HG02973 (cell line): ENCODE results near the gene NRROS.
"Not testable (repeated sequence)": the region's sequence is repeated elsewhere in the genome, so short reads cannot be mapped to it uniquely, and the experiment has no call there.

Source experiments
- ATAC-seq: cut with Tn5 transposase; IDR thresholded peaks from one replicate; pipeline ENCODE4 v1.9.1; 2021; ENCODE audit warnings: moderate library complexity; ENCODE audit not compliant: unreplicated experiment

The NRROS gene

DNA sequence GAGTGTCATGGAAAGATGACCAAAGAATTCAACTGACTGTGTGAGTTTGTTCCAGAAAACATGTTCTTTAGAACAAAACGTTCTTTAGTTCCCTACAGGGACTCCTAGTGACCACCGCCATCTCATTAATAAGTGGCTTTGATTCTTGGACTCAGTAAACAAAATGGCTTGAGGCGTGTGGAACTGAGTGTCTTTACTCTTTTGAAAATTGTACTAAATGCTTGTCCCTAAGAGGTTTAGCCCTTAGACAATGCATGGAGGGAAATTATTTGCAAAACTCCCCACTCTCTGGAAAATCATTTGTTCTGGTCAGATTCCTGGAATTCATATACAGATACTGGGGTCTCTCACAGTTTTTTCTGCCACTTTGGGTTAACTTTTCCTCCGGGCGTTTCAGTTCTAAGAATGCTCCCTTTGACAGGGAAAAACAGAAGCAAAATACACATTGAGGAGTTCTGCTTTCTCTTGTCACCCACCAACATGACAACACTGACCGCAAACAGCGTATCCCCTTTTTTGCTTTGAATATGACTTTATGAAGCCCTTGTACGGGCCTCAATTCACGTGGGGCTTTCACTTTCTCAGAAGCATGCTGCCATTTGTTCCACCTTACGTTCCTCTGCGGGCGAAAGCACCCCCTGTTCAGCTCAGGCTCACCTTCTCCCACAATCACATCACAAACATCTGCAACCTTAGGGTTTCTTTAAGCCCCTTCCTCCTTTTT, 15.3 kb upstream of the NRROS start:
- peak; percentile 57 for ATAC-seq

DNA sequence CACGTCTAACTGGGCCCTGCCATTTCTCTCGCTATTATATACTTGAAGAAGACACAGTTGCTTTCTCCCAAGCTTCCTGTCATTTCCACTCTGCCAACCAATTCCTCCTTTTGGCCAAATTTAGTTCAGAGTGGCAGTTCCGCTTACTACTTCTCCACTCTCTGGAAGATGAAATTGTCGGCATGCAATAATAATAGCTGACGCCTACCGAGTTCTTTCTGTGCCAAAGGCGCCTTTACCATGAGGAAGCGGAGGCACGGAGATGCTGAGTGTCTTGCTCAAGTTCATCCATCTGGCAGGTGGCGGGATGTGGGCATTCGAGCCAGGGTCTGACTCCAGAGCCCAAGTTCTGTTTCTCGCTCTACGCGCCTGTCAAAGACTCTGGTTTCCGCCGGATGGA, 14.6 kb upstream of the NRROS start:
- ATAC-seq, result no peak

DNA sequence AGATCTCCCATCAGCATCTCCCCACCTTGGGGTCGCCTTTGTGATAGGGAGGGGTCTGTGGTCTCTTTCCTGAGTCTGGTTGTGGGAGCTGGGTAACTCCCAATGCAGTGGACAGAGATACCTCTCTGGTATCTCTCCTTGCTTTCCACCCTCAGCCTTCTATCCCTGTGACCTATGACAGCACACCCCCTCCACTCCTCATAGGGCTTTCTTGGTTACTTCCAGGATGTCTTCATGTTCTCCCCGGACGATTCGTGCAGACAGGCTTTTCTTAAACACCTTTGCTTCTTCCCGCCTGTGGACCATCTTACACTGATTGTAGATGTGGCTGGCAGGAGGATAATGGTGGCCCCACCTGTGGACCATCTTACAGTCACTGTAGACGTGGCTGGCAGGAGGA, 14.2 kb upstream of the NRROS start:
- ATAC-seq, result no peak

DNA sequence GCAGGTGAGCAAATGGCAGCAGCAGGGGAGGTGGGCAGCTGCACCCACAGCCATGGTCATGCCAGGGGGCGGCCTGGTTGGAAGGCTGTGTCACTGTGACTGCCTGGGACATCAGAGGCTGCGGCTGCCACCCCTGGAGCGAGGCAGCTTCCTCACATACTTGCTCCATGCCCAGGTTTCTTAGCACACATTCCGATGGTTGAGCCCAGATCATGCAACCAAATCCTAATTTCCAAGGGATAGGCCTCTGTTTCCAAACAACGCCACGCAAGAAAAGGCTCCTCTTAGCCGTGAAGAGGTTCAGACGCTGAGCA, 11.6 kb upstream of the NRROS start:
- ATAC-seq, result no peak

DNA sequence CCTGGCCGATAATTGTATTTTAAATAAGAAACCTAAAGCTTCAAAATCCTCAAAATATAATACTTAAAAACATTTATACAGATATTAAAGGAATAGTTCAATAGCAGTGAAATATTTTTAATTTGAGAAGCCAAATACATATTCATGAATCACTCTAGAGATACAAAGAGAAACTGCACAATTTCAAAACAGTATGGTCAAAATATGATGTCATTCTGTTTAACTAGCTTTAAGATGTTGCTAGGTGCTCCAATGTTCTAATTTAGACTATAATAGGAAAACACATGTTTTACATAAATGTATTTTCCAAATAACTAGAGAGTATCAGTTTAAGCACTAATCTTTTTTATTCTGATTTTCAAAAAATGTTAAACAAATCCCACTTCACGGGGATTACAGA, 10.3 kb upstream of the NRROS start:
- no peak for ATAC-seq

DNA sequence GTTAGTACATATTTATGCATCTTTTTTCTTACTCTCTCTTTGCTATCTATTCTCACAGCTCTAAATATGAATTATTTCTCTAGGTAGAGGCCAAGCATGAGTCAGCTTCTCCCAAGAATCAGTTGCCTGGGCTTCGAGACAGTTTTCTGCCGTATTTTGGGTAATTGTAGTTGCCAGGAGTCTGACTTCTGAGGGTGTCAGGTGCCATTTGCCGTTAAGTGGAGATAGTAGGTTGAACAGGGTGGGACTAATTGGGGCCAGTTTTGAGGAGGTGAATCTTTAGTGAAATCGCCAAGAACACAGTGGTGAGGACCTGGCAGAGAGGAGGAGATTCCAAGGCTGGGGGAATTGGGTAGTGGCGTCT, 7.8 kb upstream of the NRROS start:
- ATAC-seq, result no peak

DNA sequence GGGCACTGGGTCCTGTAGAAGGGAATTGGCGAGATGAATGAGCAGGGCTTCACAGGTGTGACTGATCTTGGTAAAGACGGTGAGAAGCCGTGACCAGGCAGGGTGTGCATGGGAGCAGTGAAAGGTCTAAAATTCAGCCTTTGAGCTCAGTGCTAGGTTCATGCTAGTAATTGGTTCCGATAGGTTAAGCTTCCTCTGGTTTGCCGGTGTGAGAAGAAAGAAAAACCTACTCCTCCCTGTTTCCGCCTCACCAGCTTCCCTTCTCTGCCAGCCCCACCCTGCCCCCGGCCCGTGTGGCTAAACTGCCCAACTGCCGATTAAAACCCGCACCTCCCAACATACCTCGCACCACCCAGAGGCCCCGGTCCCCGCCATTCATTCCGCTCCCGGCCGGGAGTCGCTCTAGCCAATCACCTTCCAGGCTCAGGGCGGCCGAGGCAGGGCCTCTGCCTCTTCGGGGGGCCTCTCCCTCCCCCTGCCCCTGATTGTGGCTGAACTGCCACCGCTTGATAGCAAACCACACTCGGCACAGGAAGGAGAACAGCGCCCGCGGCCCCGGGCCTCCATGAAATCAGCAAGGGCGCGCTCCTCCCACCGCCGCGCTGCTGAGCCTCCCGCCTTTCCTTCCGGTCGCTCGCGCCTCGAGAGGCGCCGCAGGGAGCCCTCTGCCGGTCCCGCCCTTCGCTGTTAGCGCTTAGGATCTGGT, 7.3 kb upstream of the NRROS start:
- peak; percentile 57 for ATAC-seq

DNA sequence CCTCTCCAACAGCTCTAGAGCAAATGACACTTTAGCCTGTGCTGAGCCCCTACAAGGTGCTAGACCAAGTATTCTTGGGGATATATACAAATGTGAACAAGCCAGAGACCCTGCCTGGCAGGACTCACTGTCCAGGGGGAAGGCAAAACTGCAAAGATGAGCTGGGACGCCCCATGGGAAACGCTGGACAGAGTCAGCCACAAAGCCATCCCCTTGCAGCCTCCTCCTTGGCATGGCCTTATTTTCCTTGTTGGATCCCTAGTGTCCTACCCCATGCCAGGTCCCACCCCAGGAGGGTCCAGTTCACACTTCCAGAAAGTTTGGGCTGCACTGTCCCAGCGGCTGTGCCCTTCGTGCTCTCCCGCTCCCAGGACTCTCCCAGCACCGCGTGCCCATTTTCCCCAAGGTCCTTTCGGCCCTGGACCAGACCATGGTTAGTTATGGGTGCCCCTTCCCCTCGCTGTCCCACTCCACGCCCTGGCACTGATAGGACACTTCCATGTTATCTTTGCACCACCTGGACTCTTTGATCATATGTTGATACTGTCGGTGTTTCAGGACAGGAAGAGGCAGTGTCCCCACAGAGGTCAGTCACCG, 5.8 kb upstream of the NRROS start:
- no peak for ATAC-seq

DNA sequence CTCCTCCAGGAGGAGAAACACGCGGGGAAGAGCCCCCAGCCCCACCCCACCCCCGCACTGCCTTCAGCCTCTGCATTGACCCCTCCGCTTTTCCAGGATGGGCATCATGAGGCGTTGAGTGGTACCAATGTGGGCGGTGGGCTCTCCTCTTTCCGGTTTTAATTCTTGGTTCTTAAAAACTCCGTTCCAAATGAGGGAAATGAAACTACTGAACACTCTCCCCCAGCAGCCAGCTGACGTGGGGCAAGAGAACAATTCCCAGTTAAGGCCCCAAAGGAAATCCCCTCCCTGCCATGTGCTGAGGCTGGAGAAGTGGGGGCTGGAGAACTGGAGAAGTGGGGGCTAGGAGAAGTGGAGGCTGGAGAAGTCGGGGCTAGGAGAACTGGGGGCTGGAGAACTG, 5.3 kb upstream of the NRROS start:
- ATAC-seq, result no peak

DNA sequence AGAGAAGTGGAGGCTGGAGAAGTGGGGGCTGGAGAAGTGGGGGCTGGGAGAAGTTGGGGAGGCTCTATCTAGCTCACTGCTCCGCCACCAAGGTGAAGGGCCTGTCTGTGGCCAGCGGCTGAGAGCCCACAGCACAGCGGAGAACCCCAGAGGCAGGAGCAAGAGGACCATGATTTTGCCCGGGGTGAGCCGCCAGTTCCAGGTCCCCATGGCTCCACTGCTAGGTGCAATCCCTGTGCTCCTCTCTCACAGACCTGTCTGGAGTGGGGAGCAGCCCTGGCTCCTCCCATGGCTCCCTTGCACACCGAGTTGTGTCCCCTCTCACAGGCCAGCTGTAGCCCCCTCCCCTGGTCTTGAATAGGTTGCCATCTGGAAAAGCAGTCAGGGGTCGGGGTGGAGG, 4.7 kb upstream of the NRROS start:
- no peak for ATAC-seq

DNA sequence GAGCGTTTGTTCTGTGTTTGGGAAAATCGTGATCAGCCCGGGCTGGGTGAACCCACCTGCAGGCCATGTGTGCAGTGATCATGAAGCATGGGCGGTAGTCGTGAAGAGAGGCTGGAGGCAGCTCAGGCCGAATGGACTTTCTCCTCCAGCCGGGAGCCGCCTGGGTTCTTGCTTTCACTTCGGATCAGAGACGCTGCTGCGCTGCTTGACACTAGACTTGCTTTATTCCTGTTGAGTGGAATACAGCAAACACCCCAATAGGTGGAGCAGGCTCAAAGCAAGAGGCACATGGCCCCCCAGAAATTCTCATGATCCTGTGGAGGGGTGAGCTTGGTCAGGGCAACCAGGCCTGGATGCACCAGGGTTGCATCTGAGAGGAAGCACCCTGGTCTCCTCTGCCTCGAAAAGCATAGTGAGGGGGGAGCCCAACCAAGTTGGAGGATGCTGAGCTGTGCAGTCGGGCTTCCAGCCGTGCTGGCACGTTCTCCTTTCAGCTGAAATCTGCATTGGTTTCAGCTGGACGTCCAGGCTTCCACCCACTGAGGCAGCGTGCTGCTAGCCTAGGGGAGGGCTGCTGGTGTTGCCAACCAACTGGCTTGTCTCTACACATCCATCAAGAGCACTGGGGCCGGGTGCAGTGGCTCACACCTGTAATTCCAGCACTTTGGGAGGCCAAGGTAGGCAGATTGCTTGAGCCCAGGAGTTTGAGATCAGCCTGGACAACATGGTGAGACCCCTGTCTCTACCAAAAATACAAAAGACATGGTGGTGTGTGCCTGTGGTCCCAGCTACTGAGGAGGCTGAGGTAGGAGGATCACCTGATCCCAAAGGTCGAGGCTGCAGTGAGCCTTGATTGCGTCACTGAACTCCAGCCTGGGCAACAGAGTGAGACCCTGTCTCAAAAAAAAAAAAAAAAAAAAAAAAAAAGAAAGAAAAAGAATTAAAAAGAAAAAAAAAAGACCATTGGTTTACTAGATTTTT, 2.8 kb upstream of the NRROS start:
- ATAC-seq, result no peak

DNA sequence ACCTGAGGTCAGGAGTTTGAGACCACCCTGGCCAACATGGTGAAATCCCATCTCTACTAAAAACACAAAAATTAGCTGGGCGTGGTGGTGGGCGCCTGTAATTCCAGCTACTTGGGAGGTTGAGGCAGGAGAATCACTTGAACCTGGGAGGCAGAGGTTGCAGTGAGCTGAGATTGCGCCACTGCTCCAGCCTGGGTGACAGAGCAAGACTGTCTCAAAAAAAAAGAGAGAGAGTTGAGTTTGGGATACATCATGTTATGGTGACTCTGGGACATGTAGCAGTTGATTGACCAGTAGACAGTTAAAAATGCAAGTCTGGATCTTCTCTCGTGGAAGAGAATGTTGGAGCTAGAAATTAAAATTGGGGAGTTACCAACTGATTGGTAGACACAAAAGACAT, 1.6 kb upstream of the NRROS start:
- ATAC-seq, result not testable (repeated sequence)

DNA sequence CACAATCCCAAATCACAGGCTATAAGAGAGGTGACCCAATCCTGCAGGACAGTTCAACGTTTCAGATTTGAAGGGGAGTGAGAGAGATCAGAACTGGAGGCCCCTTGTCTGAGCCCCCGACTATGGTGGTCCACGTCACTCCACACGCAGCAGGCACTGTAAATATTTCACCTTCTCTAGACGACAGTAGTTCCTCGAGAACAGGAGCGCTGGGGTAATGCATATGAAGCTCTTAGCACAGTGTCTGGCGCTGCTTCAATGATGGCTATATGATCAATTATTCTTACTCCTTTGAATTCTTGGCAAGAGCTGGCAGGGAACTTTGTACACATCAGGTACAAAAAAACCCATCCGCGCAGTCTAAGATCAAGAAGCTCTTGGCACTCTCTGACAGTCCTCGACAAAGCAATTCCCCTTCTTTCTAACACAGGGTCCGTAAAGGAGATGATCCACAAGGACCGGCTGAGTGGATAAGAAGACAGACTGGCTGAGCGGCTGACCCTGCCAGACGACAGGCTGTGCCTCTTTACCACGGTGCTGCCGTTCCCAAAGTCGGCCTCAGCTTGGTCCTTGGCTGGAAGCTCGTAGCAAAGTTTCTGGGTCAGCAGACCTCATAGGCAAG, 522 bp upstream of the NRROS start:
- ATAC-seq, result no peak

DNA sequence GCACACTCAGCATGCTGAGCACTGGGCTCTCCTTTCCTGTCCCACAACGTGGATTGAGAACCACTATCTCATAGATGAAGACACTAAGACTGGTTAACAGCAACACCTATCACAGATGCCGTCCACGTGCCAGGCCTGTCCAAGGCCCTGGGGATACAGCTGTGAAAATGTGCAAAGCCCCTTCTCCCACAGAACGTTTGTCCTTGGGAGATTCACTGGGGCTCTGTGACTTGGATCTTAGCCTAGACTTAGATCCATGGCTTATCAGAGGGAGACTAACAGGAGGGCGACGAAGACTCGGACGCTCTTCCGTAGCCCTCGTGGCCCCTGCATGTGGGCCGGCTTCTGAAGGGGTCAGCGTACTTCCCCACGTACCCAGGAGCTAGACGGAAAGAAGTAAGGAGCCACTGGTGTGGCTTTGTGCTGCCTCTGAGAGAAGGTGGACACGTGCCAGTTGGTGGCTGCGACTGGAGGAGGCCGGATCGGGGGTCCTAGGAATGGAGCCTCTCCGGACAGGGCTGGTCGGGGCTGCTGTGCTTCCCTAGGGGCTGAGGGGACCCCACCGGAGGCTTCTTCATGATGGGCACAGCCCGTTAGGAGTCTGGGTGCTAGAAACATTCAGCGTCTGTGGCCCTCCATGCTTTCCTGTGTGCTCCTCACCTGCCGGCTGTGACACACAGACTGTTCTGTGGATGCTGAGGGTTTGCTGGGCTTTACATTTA, 964 bp downstream of the NRROS start:
- no peak for ATAC-seq

DNA sequence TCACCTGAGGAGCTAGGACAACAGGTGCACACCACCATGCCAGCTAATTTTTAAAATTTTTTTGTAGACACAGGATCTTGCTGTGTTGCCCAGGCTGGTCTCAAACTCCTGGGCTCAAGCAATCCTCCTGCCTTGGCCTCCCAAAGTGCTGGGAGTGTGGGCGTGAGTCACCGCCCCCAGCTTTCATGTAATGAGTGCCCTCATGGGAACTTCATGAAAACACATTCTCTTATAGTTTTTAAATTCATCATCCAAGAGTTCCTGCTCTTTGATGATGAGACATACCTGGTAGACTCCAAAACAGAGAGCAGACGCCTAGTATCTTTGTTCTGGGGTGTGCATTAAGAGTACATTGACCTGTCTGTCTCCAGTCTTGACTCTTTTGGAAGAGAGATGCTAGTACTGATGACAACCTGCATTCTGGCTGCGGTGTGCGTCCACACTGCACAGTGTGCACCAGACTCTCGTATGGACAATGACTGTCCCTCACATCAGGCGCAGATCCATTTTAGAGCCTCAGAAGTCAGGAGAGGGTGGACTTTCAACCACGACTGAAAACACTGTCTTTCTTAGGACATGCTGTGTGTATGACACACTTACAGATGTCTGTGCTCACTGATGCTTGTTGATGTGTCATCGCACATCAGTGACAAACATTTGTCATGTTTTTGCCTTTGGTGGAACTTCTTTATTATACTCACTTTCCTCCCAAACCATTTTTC, 2.0 kb downstream of the NRROS start:
- no peak for ATAC-seq

DNA sequence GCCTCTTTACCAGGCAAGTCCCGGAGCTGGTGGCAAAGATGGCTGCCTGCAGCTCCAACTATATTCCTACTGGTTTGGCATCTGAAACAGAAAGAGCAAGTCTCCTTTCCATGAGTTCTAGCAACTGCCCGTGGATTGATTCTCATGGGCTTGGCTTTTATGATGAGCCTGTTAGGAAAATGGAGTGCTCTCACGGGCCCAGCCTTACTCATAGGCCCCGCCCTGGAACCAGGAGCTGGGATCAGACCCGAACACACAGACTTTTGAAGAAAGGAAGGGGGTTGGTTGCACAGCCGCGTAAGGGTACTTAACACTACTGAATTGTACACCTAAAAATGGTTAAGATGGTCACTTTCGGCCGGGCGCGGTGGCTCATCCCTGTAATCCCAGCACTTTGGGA, 2.9 kb downstream of the NRROS start:
- no peak for ATAC-seq

DNA sequence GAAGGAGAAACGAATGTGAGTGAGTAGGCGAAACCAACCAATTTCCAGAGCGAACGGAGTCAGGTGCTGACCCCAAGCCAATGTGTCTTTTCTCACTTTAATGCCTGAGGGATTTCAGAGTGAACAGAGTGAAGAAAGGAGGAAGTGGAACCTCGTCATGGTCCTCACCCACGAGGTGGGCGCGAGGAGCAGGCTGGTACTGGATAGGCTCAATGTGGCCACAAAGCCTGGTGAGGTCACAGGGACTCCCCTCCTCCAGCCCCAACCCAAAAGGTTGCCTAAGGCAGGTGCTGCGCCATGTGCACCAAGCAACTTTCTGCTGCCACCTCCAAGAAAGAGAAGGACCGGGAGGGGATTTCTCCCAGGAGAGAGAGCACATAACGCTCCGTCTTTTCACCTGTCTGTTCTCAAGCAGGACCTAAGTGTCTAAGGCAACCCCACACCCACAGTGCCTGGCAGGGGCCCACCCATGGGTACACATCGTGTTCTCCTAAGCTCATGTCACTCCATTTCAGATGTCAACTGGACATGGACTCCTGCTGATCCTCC, 3.8 kb downstream of the NRROS start:
- ATAC-seq, result peak; percentile 65

DNA sequence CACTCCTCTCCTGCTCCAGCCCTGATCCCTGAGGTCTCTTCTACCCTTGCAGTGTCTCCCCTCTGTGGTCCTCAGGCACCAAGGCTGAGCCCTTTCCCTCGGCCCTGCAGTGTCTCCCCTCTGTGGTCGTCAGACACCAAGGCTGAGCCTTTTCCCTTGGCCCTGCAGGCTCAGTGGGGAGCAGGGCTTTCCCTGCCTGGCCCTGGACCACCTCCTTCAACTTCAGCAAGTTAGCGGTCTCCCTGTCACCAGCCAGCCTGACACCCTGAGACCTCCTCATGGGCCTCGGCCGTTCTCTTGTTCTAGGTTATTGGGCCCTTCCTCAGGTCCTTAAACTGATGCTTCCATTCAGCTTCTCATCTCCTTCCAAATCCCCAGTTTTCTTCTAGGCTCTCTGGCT, 4.3 kb downstream of the NRROS start:
- ATAC-seq, result no peak

DNA sequence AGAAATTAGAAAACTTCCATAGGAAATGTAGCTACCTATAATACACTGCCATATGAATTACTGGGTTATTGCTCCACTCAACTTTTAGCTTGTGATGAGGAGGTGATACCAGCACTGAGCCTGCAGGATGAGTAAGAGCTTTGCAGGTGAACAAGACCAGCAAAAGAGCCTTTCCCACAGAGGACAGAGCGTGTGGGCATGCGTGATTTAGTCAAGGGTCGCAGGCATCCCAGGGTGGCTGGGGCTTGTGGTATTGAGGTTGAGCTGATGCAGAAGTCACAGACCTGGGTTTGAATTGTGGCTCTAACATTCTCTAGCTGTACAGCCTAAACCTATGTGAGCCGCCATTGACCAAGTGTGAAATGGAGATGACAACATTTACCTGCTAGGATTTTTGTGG, 5.6 kb downstream of the NRROS start:
- ATAC-seq, result no peak
